ENCODE results near the gene DSC1.

- no peak for TF ChIP-seq CTCF (IDR thresholded peaks at IDR 0.05)
- TF ChIP-seq EZH2 (IDR thresholded peaks at IDR 0.05), result no peak
- TF ChIP-seq EZH2phosphoT487 (IDR thresholded peaks at IDR 0.05), result no peak
Measured at GRCh38 chr18:31100436-31101182, 62.0 kb downstream of the DSC1 start.
